H1 (cell line): Measurements from ENCODE around the gene GAS2. TPM values are rescaled to one million over a fixed set of nuclear protein-coding genes. Genes with fewer than 3 reads are reported as not detected.

Source experiments
- CTCF ChIA-PET: fragments of 300-600 bp; sonication (Branson Sonifier 250); formaldehyde crosslinking; loops from one replicate; lab custom pipeline; 2021; ENCODE audit not compliant: partially characterized antibody; lab: Charles Lee
- POLR2A ChIA-PET: fragments of 300-600 bp; sonication (Branson Sonifier 250); formaldehyde crosslinking; loops from one replicate; lab custom pipeline; 2021; ENCODE audit warnings: inconsistent platforms; ENCODE audit not compliant: partially characterized antibody; lab: Charles Lee
- DNase-seq, 2 experiments: peaks; one replicate each; pipeline versions ENCODE4 v3.0.0 to v3.0.0-alpha.2; 2010 to 2022; ENCODE audit warnings: low spot score in 2 of 2, low read depth in 1 of 2, mixed read lengths in 1 of 2
- FAIRE-seq: peaks from 2 replicates; lab custom pipeline; 2011; peaks lifted over from hg19 to GRCh38; lab: Jason Lieb, UNC
- H2AFZ ChIP-seq: 2 replicates; pipeline ENCODE4 v1.8.1; 2012; ENCODE audit warnings: low read length, inconsistent platforms
- H2AK5ac ChIP-seq: 2 replicates; pipeline ENCODE4 v1.6.1; 2013; ENCODE audit warnings: low read depth, low read length
- H2BK120ac ChIP-seq: replicated peaks from 2 replicates; pipeline ENCODE3; 2013; ENCODE audit warnings: low read depth, low read length, inconsistent platforms
- H2BK12ac ChIP-seq: 2 replicates; pipeline ENCODE4 v1.6.1; 2013; ENCODE audit warnings: low read depth, low read length
- H2BK15ac ChIP-seq: 2 replicates; pipeline ENCODE4 v1.6.1; 2013; ENCODE audit warnings: low read length
- H2BK20ac ChIP-seq: 2 replicates; pipeline ENCODE4 v1.6.1; 2013; ENCODE audit warnings: low read length
- H2BK5ac ChIP-seq: 2 replicates; pipeline ENCODE4 v1.6.1; 2013; ENCODE audit warnings: low read depth, low read length
- H3K14ac ChIP-seq: 2 replicates; pipeline ENCODE4 v1.6.1; 2013; ENCODE audit warnings: inconsistent platforms; ENCODE audit not compliant: insufficient read length
- H3K18ac ChIP-seq: 2 replicates; pipeline ENCODE4 v1.6.1; 2013; ENCODE audit warnings: low read length; ENCODE audit errors: extremely low read depth
- H3K23ac ChIP-seq: 2 replicates; pipeline ENCODE4 v1.6.1; 2013; ENCODE audit warnings: inconsistent platforms; ENCODE audit not compliant: insufficient read length
- H3K23me2 ChIP-seq: 2 replicates; pipeline ENCODE4 v1.6.1; 2013; ENCODE audit warnings: low read depth, low read length
- H3K27ac ChIP-seq: 2 replicates; pipeline ENCODE4 v1.6.1; 2011; ENCODE audit warnings: low read depth, low read length, inconsistent platforms
- H3K27me3 ChIP-seq, 4 experiments: replicated peaks in 1 of 4; 1 replicate in 1 of 4; 2 replicates in 3 of 4; pipeline versions ENCODE4 v1.6.1 to v1.8.1; 2011 to 2013; ENCODE audit warnings: low read length in 3 of 4, mild to moderate bottlenecking in 3 of 4, inconsistent platforms in 2 of 4, mixed read lengths in 2 of 4, moderate library complexity in 1 of 4; ENCODE audit not compliant: control insufficient read depth in 3 of 4, insufficient read depth in 3 of 4; ENCODE audit errors: extremely low read depth in 1 of 4
- H3K36me3 ChIP-seq, 4 experiments: 2 replicates each; pipeline versions ENCODE4 v1.6.1 to v1.8.1; 2011 to 2013; ENCODE audit warnings: mild to moderate bottlenecking in 4 of 4, low read length in 3 of 4, moderate library complexity in 2 of 4, control low read depth in 1 of 4, inconsistent platforms in 1 of 4; ENCODE audit not compliant: insufficient read depth in 4 of 4, control insufficient read depth in 2 of 4
- H3K4ac ChIP-seq: replicated peaks from 2 replicates; pipeline ENCODE3; 2013; ENCODE audit warnings: low read length, low read depth, mixed read lengths, inconsistent platforms; ENCODE audit not compliant: insufficient read length
- H3K4me1 ChIP-seq, 4 experiments: replicated peaks in 1 of 4; 1 replicate in 1 of 4; 2 replicates in 3 of 4; pipeline versions ENCODE4 v1.6.1 to v1.8.1; 2011 to 2013; ENCODE audit warnings: low read length in 3 of 4, inconsistent platforms in 2 of 4, mixed read lengths in 1 of 4; ENCODE audit not compliant: insufficient read depth in 4 of 4, control insufficient read depth in 3 of 4
- H3K4me2 ChIP-seq, 2 experiments: 2 replicates each; pipeline versions ENCODE4 v1.6.1 to v1.8.1; 2011 to 2013; ENCODE audit warnings: low read depth in 2 of 2, low read length in 2 of 2, control low read depth in 1 of 2, inconsistent platforms in 1 of 2, mild to moderate bottlenecking in 1 of 2; ENCODE audit not compliant: insufficient read depth in 1 of 2
- H3K4me3 ChIP-seq, 4 experiments: fragments of 200-600, 300-600 bp in 1 of 4; sonication (generic), shearing (Covaris generic), sonication (Bioruptor Twin) in 1 of 4; 2 replicates each; pipeline versions ENCODE4 v1.5.1 to v1.8.1; 2011 to 2016; ENCODE audit warnings: low read length in 4 of 4, low read depth in 3 of 4, control low read depth in 2 of 4, inconsistent platforms in 2 of 4, mild to moderate bottlenecking in 2 of 4, mixed read lengths in 1 of 4, moderate library complexity in 1 of 4; ENCODE audit not compliant: insufficient read depth in 2 of 4; ENCODE audit errors: extremely low read depth in 1 of 4
- H3K56ac ChIP-seq: replicated peaks from 2 replicates; pipeline ENCODE3; 2013; ENCODE audit warnings: low read depth, mild to moderate bottlenecking, mixed read lengths, low read length, inconsistent platforms; ENCODE audit not compliant: insufficient read length
- H3K79me1 ChIP-seq: 2 replicates; pipeline ENCODE4 v1.6.1; 2013; ENCODE audit warnings: low read depth, low read length, control low read depth
- H3K79me2 ChIP-seq, 2 experiments: 2 replicates each; pipeline versions ENCODE4 v1.6.1 to v1.8.1; 2012 to 2013; ENCODE audit warnings: low read length in 2 of 2, mild to moderate bottlenecking in 2 of 2, inconsistent platforms in 1 of 2; ENCODE audit not compliant: insufficient read depth in 2 of 2, control insufficient read depth in 1 of 2
- H3K9ac ChIP-seq, 4 experiments: replicated peaks in 1 of 4; 1 replicate in 1 of 4; 2 replicates in 3 of 4; pipeline versions ENCODE4 v1.6.1 to v1.8.1; 2011 to 2013; ENCODE audit warnings: low read depth in 3 of 4, low read length in 3 of 4, control low read depth in 2 of 4, mild to moderate bottlenecking in 2 of 4, moderate library complexity in 2 of 4, inconsistent platforms in 1 of 4; ENCODE audit errors: extremely low read depth in 1 of 4
- H3K9me3 ChIP-seq, 2 experiments: 2 replicates each; pipeline versions ENCODE4 v1.6.1 to v1.8.1; 2012 to 2013; ENCODE audit warnings: mild to moderate bottlenecking in 2 of 2, moderate library complexity in 2 of 2, control low read depth in 1 of 2, inconsistent platforms in 1 of 2, low read depth in 1 of 2, low read length in 1 of 2, mixed read lengths in 1 of 2; ENCODE audit not compliant: insufficient read depth in 2 of 2
- H4K20me1 ChIP-seq, 2 experiments: replicated peaks in 1 of 2; 2 replicates each; pipeline versions ENCODE3 to v1.8.1; 2011 to 2013; ENCODE audit warnings: inconsistent platforms in 2 of 2, low read length in 2 of 2, mild to moderate bottlenecking in 1 of 2; ENCODE audit not compliant: insufficient read depth in 2 of 2, control insufficient read depth in 1 of 2
- H4K5ac ChIP-seq: 2 replicates; pipeline ENCODE4 v1.6.1; 2013; ENCODE audit warnings: low read length, low read depth, mixed read lengths, inconsistent platforms; ENCODE audit not compliant: insufficient read length
- H4K8ac ChIP-seq: 2 replicates; pipeline ENCODE4 v1.8.0; 2013; ENCODE audit warnings: mild to moderate bottlenecking, moderate library complexity, low read length, inconsistent platforms; ENCODE audit not compliant: insufficient read depth; ENCODE audit errors: extremely low read depth
- H4K91ac ChIP-seq: replicated peaks from 2 replicates; pipeline ENCODE3; 2013; ENCODE audit warnings: low read length, mixed read lengths, inconsistent platforms; ENCODE audit not compliant: insufficient read length
- NRF1 ChIP-seq: IDR thresholded peaks from 2 replicates; pipeline ENCODE4 v1.6.1; 2011; ENCODE audit warnings: mild to moderate bottlenecking, low read depth, low read length, improper control_type of control experiment
- POLR2AphosphoS5 ChIP-seq: IDR thresholded peaks from 2 replicates; pipeline ENCODE4 v1.6.1; 2011; ENCODE audit warnings: low read depth, low read length
- TAF7 ChIP-seq: optimal IDR thresholded peaks from 2 replicates; pipeline ENCODE3; 2011; ENCODE audit warnings: low read depth, mild to moderate bottlenecking, inconsistent platforms, low read length, moderate library complexity, borderline replicate concordance
- WGBS, 2 experiments: shearing (Covaris generic) in 1 of 2; methylation state at CpG; one replicate each; pipeline versions ENCODE4 v1.1.6 to v1.1.7; 2013 to 2015; ENCODE audit warnings: low lambda C conversion rate in 2 of 2, mixed read lengths in 2 of 2, inconsistent platforms in 1 of 2, low coverage in 1 of 2, missing lambda C conversion rate in 1 of 2; ENCODE audit not compliant: insufficient replicate concordance in 2 of 2, insufficient coverage in 1 of 2, insufficient read length in 1 of 2; ENCODE audit errors: extremely low coverage in 1 of 2, missing lambda C conversion rate in 1 of 2; 5-methylcytosine and 5-hydroxymethylcytosine counted together
- polyA plus RNA-seq, 7 experiments: library from polyadenylated mRNA; depleted of rRNA in 3 of 7; stranded (reverse) in 5 of 7; unstranded in 2 of 7; fragments of >200 nt in 5 of 7; fragments of 200-250 nt in 2 of 7; gene quantifications; 1 replicate in 5 of 7; 2 replicates in 1 of 7; 4 replicates in 1 of 7; pipeline versions ENCODE4 v1.2.1 to v1.2.3, GENCODE V29; 2011 to 2013; ENCODE audit warnings: missing spikeins in 2 of 7, mixed read lengths in 2 of 7
- total RNA-seq: library from RNA; stranded (reverse); fragmentation: NEBNext Ultra II Directional; extraction: Animal tissue kit (Norgen Biotek cat#: 25700); gene quantifications from 2 replicates; pipeline ENCODE4 v1.2.1, GENCODE V29; 2021
- TF ChIP-seq, protein P1 (sequence below): IDR thresholded peaks from 2 replicates; pipeline ENCODE4 v1.6.1; 2012; ENCODE audit warnings: low read length, inconsistent platforms

The GAS2 gene
- total and polyA plus RNA-seq, 2 of the 8 experiments (the other 6 are each of a cell fraction or from before 2014, with no cell fraction given): 0.70 to 1.7 TPM

- Histone ChIP-seq H2BK12ac (no peak overlapping the region), H3K14ac (no peak overlapping the region), H2BK5ac (no peak overlapping the region), H2AK5ac (no peak overlapping the region), H3K9ac (no peak overlapping the region), H4K8ac (no peak overlapping the region), H3K18ac (no peak overlapping the region), H3K4ac (no peak overlapping the region), H2AFZ (no peak overlapping the region), H3K56ac (no peak overlapping the region), H2BK20ac (no peak overlapping the region), H4K20me1 (no peaks in the 10 kb centered on the region), H2BK15ac (no peak overlapping the region), H3K36me3 (no peaks in the 10 kb centered on the region), H3K9me3 (no peaks in the 10 kb centered on the region), H3K23ac (no peak overlapping the region), H3K79me1 (no peaks in the 10 kb centered on the region), H3K4me2 (no peak overlapping the region), H3K4me1 (no peaks in the 10 kb centered on the region), H3K27me3 (no peaks in the 10 kb centered on the region), H3K23me2 (no peaks in the 10 kb centered on the region), H2BK120ac (no peak overlapping the region), H4K91ac (no peak overlapping the region), H3K27ac (no peak overlapping the region), H3K4me3 (no peak overlapping the region), H3K79me2 (no peaks in the 10 kb centered on the region), H4K5ac (no peak overlapping the region)
- ChIA-PET POLR2A (no interaction called here), CTCF (interaction anchor here (1.3 to 1.9 kb wide), 2 partner anchors 19 to 89 kb away, joined by 3 to 7 read pairs; no protein-coding TSS in a partner anchor)
- no peak for TF ChIP-seq NRF1
- TF ChIP-seq POLR2AphosphoS5: no peak
- TF ChIP-seq TAF7: no peak
- TF ChIP-seq, protein P1, sequence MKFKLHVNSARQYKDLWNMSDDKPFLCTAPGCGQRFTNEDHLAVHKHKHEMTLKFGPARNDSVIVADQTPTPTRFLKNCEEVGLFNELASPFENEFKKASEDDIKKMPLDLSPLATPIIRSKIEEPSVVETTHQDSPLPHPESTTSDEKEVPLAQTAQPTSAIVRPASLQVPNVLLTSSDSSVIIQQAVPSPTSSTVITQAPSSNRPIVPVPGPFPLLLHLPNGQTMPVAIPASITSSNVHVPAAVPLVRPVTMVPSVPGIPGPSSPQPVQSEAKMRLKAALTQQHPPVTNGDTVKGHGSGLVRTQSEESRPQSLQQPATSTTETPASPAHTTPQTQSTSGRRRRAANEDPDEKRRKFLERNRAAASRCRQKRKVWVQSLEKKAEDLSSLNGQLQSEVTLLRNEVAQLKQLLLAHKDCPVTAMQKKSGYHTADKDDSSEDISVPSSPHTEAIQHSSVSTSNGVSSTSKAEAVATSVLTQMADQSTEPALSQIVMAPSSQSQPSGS: no peak
- FAIRE-seq (no peak), DNase-seq (no peak)
- WGBS, 2 experiments: 87% methylated on average over 3 of the region's 3 CpGs; no CpG with 5 or more reads in 1 of the 2 experiments
These were observed 56.9 kb downstream of the GAS2 start for GRCh38 chr11:22723274-22723673.
